A549 (cell line): ENCODE measurements around the gene GBF1. TPM values are rescaled to one million over a fixed set of nuclear protein-coding genes. Genes with fewer than 3 reads are reported as not detected.

Source experiments
- ATAC-seq, 2 experiments: fragments of 200-7000 bp in 1 of 2; fragments of >200 bp in 1 of 2; cut with Nextera tagmentation in 1 of 2; cut with Tn5 transposase in 1 of 2; 3 replicates each; pipeline versions ENCODE4 v1.8.0 to v1.9.1; 2018 to 2020; ENCODE audit warnings: mild to moderate bottlenecking in 1 of 2, moderate library complexity in 1 of 2
- CTCF ChIA-PET: fragments of 300-600 bp; sonication (Branson Sonifier 250); formaldehyde crosslinking; extraction: SDS; loops from one replicate; lab custom pipeline; 2021; ENCODE audit warnings: antibody characterized with exemption, inconsistent platforms; lab: Yijun Ruan, JAX
- POLR2A ChIA-PET: fragments of 350-600 bp; formaldehyde crosslinking; extraction: SDS; loops from one replicate; lab custom pipeline; 2021; ENCODE audit warnings: antibody characterized with exemption, inconsistent platforms; lab: Yijun Ruan, JAX
- DNase-seq, 2 experiments: peaks; one replicate each; pipeline versions ENCODE4 v3.0.0 to v3.0.0-alpha.2; 2011 to 2016; ENCODE audit warnings: low read depth in 1 of 2, low spot score in 1 of 2
- FAIRE-seq: peaks from 2 replicates; lab custom pipeline; 2011; peaks lifted over from hg19 to GRCh38; lab: Jason Lieb, UNC
- H3K27ac ChIP-seq, 2 experiments: fragments of >200 bp; sonication (Bioruptor Twin); formaldehyde crosslinking; 3 replicates each; pipeline ENCODE4 v1.5.1; 2016 to 2017
- H3K4me1 ChIP-seq: fragments of >200 bp; sonication (Bioruptor Twin); formaldehyde crosslinking; 3 replicates; pipeline ENCODE4 v1.6.1; 2016
- H3K4me2 ChIP-seq: fragments of >200 bp; sonication (Bioruptor Twin); formaldehyde crosslinking; 3 replicates; pipeline ENCODE4 v1.6.1; 2016
- H3K4me3 ChIP-seq: fragments of >200 bp; sonication (Bioruptor Twin); formaldehyde crosslinking; 3 replicates; pipeline ENCODE4 v1.5.1; 2016
- H3K9me3 ChIP-seq: fragments of >200 bp; sonication (Bioruptor Twin); formaldehyde crosslinking; 3 replicates; pipeline ENCODE4 v1.6.1; 2016
- CHD2 ChIP-seq: fragments of 150-350 bp; IDR thresholded peaks from 2 replicates; pipeline ENCODE4 v1.6.1; 2014; ENCODE audit warnings: low read length; ENCODE audit not compliant: partially characterized antibody
- CTCF ChIP-seq: fragments of >200 bp; sonication (Bioruptor Twin); formaldehyde crosslinking; IDR thresholded peaks from 3 replicates; pipeline ENCODE4 v1.5.1; 2016
- ESRRA ChIP-seq: fragments of 150-350 bp; IDR thresholded peaks from 2 replicates; pipeline ENCODE4 v1.6.1; 2014; ENCODE audit warnings: mild to moderate bottlenecking, low read length, borderline replicate concordance
- FOXS1 ChIP-seq: fragments of 250-450 bp; sonication (Bioruptor Pico); IDR thresholded peaks from 2 replicates; pipeline ENCODE4 v1.5.0; 2020; ENCODE audit warnings: mild to moderate bottlenecking, moderate library complexity
- HMGXB4 ChIP-seq: fragments of 250-450 bp; sonication (Bioruptor Pico); IDR thresholded peaks from 2 replicates; pipeline ENCODE4 v1.5.0; 2021; ENCODE audit warnings: mild to moderate bottlenecking, moderate library complexity, borderline replicate concordance
- JUN ChIP-seq, 2 experiments: fragments of >200 bp; sonication (Bioruptor Twin); formaldehyde crosslinking; IDR thresholded peaks; 2 replicates in 1 of 2; 3 replicates in 1 of 2; pipeline ENCODE4 v1.6.1; 2016 to 2017
- KDM1A ChIP-seq: fragments of 200-600 bp; sonication (generic); IDR thresholded peaks from 2 replicates; pipeline ENCODE4 v1.6.1; 2016; ENCODE audit warnings: low read depth, mild to moderate bottlenecking
- NPAS2 ChIP-seq: fragments of 250-450 bp; sonication (Bioruptor Pico); IDR thresholded peaks from 2 replicates; pipeline ENCODE4 v1.8.0; 2022; ENCODE audit warnings: mild to moderate bottlenecking, moderate library complexity, borderline replicate concordance
- POLR2A ChIP-seq: IDR thresholded peaks from 2 replicates; pipeline ENCODE4 v1.6.1; 2012; ENCODE audit warnings: mild to moderate bottlenecking, low read length
- RAD21 ChIP-seq, 2 experiments: fragments of >200 bp in 1 of 2; sonication (Bioruptor Twin) in 1 of 2; formaldehyde crosslinking in 1 of 2; IDR thresholded peaks in 1 of 2; conservative IDR thresholded peaks in 1 of 2; 2 replicates in 1 of 2; 3 replicates in 1 of 2; pipeline ENCODE4 v1.6.1; 2012 to 2018; ENCODE audit warnings: inconsistent platforms in 1 of 2
- RARB ChIP-seq: fragments of 250-450 bp; sonication (Bioruptor Pico); IDR thresholded peaks from 2 replicates; pipeline ENCODE4 v1.8.0; 2021; ENCODE audit warnings: mild to moderate bottlenecking, moderate library complexity
- RNF2 ChIP-seq: fragments of 200-600 bp; sonication (generic); IDR thresholded peaks from 2 replicates; pipeline ENCODE4 v1.6.1; 2016; ENCODE audit warnings: low read depth, mild to moderate bottlenecking, antibody characterized with exemption, moderate library complexity, borderline replicate concordance
- SMC3 ChIP-seq: fragments of >200 bp; sonication (Bioruptor Twin); formaldehyde crosslinking; IDR thresholded peaks from 3 replicates; pipeline ENCODE4 v1.6.1; 2018; ENCODE audit warnings: inconsistent platforms
- TFCP2L1 ChIP-seq: fragments of 250-450 bp; sonication (Bioruptor Pico); IDR thresholded peaks from 2 replicates; pipeline ENCODE4 v1.5.0; 2021; ENCODE audit warnings: mild to moderate bottlenecking
- WGBS: methylation state at CpG from one replicate; pipeline ENCODE4 v1.1.6; 2017; ENCODE audit errors: missing lambda C conversion rate; 5-methylcytosine and 5-hydroxymethylcytosine counted together
- polyA plus RNA-seq, 4 experiments: library from polyadenylated mRNA; depleted of rRNA in 3 of 4; stranded (reverse); fragments of >200 nt; fragmentation: RNase III in 1 of 4; extraction: RNeasy Plus Mini Kit Qiagen cat#74134 plus additional on column Dnase treatment in 1 of 4; gene quantifications; 2 replicates in 3 of 4; 3 replicates in 1 of 4; pipeline ENCODE4 v1.2.3, GENCODE V29; 2011 to 2017
- TF ChIP-seq, protein P1 (sequence below): IDR thresholded peaks from 2 replicates; pipeline ENCODE4 v1.6.1; 2012

The GBF1 gene
- polyA plus RNA-seq, 2 of the 4 experiments (the other 2 are of a cell fraction): 20.4 to 21.3 TPM

GRCh38 chr10:102230264-102230860 is 15.0 kb upstream of the GBF1 start:
- H3K27ac ChIP-seq: peak overlapping the region; percentile 29 to 72; a peak in 4 of 6 replicates
- FAIRE-seq: no peak
- peak; percentile 66 for DNase-seq
- TF ChIP-seq, protein P1, sequence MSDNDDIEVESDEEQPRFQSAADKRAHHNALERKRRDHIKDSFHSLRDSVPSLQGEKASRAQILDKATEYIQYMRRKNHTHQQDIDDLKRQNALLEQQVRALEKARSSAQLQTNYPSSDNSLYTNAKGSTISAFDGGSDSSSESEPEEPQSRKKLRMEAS: no peak
- TF ChIP-seq HMGXB4 (no peak), NPAS2 (no peak), FOXS1 (CRISPR knock-in tag) (no peak), CHD2 (no peak), POLR2A (no peak), RNF2 (peak; percentile 81), ESRRA (no peak)
- TF ChIP-seq, all 56 proteins: peak for 1
- Histone ChIP-seq H3K9me3 (no peaks in the 10 kb centered on the region), H3K4me1 (peaks cover 29% of the 10 kb centered on the region), H3K4me2 (peak overlapping the region; percentile 99), H3K4me3 (peak overlapping the region; percentile 47)
- ChIA-PET CTCF (interaction anchor here (0.7 to 24.2 kb wide), 59 partner anchors 10 to 414 kb away, joined by 3 to 886 read pairs (median 8); partner anchors contain the start of genes C10orf95, FBXL15, GBF1 and NFKB2), POLR2A (interaction anchor here (0.6 to 2.0 kb wide), 7 partner anchors 15 to 169 kb away, joined by 3 to 7 read pairs (median 4); partner anchors contain the start of genes GBF1 and NFKB2)
- ATAC-seq: peak; percentile 39 to 46
- 9% methylated on average over 6 of the region's 50 CpGs for WGBS

DNA sequence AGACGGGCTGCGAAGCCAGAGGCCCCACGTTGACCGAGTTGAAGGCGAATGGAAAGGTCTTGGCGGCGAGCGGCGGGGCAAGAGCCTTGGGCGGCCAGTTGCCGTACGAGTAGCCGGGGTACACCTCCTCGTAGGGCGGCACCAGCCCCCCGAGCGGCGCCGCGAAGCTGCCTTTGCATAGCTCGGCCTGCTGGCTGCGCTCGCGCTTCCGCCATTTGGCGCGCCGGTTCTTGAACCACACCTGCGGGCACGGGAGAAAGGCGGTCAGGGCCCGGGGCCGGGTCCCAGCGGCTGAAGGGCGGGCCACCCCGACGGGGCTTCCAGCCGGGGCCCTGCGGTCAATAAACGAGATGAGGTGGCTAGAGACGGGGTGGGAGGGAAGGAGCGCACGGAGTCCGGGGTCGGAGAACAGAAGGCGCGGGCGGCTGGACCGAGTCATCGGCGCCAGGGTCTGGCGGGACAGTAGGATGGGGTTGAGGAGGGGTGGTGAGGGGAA is 14.4 kb upstream of the GBF1 start:
- peak; percentile 40 to 60 for DNase-seq
- ATAC-seq: peak; percentile 14 to 21; a peak in 4 of 6 replicates
- no peak for FAIRE-seq
- 6% methylated on average over 37 of the region's 52 CpGs for WGBS
- Histone ChIP-seq H3K4me1 (peaks cover 29% of the 10 kb centered on the region), H3K4me2 (peak overlapping the region; percentile 99), H3K27ac (peak overlapping the region; percentile 29 to 72; a peak in 4 of 6 replicates), H3K9me3 (no peaks in the 10 kb centered on the region), H3K4me3 (peak overlapping the region; percentile 47)
- POLR2A ChIA-PET: interaction anchor here (0.6 to 2.0 kb wide), 7 partner anchors 14 to 187 kb away, joined by 3 to 7 read pairs (median 3); partner anchors contain the start of genes GBF1 and NFKB2
- TF ChIP-seq RAD21 (conservative IDR thresholded peaks at IDR 0.05 in 1 of 2, IDR thresholded peaks at IDR 0.05 in 1 of 2): no peak; a peak in 1 of 5 replicates
- TF ChIP-seq, protein P1: peak; percentile 30
- CTCF ChIA-PET: interaction anchor here (0.7 to 24.2 kb wide), 58 partner anchors 9 to 355 kb away, joined by 3 to 886 read pairs (median 8); partner anchors contain the start of genes C10orf95, FBXL15, GBF1 and NFKB2

- POLR2A ChIA-PET: interaction anchor here (0.6 to 1.5 kb wide), 7 partner anchors 14 to 186 kb away, joined by 3 to 6 read pairs (median 3); partner anchors contain the start of genes GBF1 and NFKB2
- ATAC-seq: peak; percentile 43 to 82
- TF ChIP-seq RARB (CRISPR knock-in tag) (no peak), RAD21 (conservative IDR thresholded peaks at IDR 0.05 in 1 of 2, IDR thresholded peaks at IDR 0.05 in 1 of 2) (peak; percentile 59 to 66), TFCP2L1 (CRISPR knock-in tag) (no peak), CTCF (peak; percentile 90), SMC3 (peak; percentile 71), JUN (IDR thresholded peaks at IDR 0.05) (0 out of 5 replicates have a peak, but pooled peaks of 1 of the 2 experiments have one; percentile 19), KDM1A (no peak)
- peak overlapping the region; percentile 7 to 72; a peak in 3 of 6 replicates for H3K27ac ChIP-seq
- no peak for FAIRE-seq
- peak overlapping the region; percentile 99 for H3K4me2 ChIP-seq
- CTCF ChIA-PET: interaction anchor here (0.6 to 24.2 kb wide), 45 partner anchors 8 to 369 kb away, joined by 3 to 886 read pairs (median 8); partner anchors contain the start of genes FBXL15, GBF1, NFKB2 and PITX3
- DNase-seq: peak; percentile 68 to 94
- WGBS: 21% methylated on average over 44 of the region's 76 CpGs
- peak overlapping the region; percentile 47 for H3K4me3 ChIP-seq
- peaks cover 27% of the 10 kb centered on the region for H3K4me1 ChIP-seq
- H3K9me3 ChIP-seq: no peaks in the 10 kb centered on the region
These were observed 13.7 kb upstream of the GBF1 start for GRCh38 chr10:102231357-102232318.
